GM13977 (cell line): ENCODE measurements around the gene ERBB2.

Experiments used
- DNase-seq: peaks from one replicate; pipeline ENCODE4 v3.0.0; 2012; ENCODE audit warnings: low spot score
- CTCF ChIP-seq: IDR thresholded peaks from 2 replicates; pipeline ENCODE4 v1.5.1; 2012; ENCODE audit warnings: mild to moderate bottlenecking, control low read depth; ENCODE audit not compliant: insufficient read depth; ENCODE audit errors: extremely low read depth, missing control alignments
- in situ Hi-C: fragments of 300-500 bp; cut with MboI; formaldehyde crosslinking; loops from one replicate; pipeline ENCODE4 v1.12.0; 2022; ENCODE audit warnings: low sequenced_read_pairs, low pct_unique_long_range_greater_than_20kb, mixed read lengths, inconsistent platforms; ENCODE audit not compliant: unreplicated experiment

ERBB2 gene

GRCh38 chr17:39669897-39670735 is 29.7 kb upstream of the ERBB2 start:
- in situ Hi-C loops: no loop called here
- DNase-seq: no peak
- TF ChIP-seq CTCF: no peak

GRCh38 chr17:39670746-39671145 is 29.1 kb upstream of the ERBB2 start:
- TF ChIP-seq CTCF: no peak
- in situ Hi-C loops: no loop called here
- DNase-seq: no peak

GRCh38 chr17:39671651-39672521 is 28.0 kb upstream of the ERBB2 start:
- DNase-seq: no peak
- in situ Hi-C loops: no loop called here
- peak; percentile 59 for TF ChIP-seq CTCF

GRCh38 chr17:39672522-39673334 is 27.1 kb upstream of the ERBB2 start:
- no peak for TF ChIP-seq CTCF
- DNase-seq: no peak
- in situ Hi-C loops: no loop called here

- in situ Hi-C loops: no loop called here
- no peak for TF ChIP-seq CTCF
- no peak for DNase-seq
Measured at GRCh38 chr17:39673335-39674081, 26.4 kb upstream of the ERBB2 start.
